Loucy (cell line): ENCODE results near the gene STT3A.

Experiments used
- H2AFZ ChIP-seq: fragments of 200-600 bp; sonication (generic); 2 replicates; pipeline ENCODE4 v1.6.0; 2016; ENCODE audit warnings: antibody characterized with exemption, mild to moderate bottlenecking, low read length, moderate library complexity
- H3F3A ChIP-seq: fragments of 200-600 bp; 2 replicates; pipeline ENCODE4 v1.6.0; 2016; ENCODE audit warnings: antibody characterized with exemption, low read depth, mild to moderate bottlenecking
- H3K27me3 ChIP-seq: fragments of 200-600 bp; sonication (generic); 2 replicates; pipeline ENCODE4 v1.6.1; 2014; ENCODE audit warnings: low read length, mild to moderate bottlenecking; ENCODE audit not compliant: insufficient read depth, poor library complexity, severe bottlenecking
- H3K36me3 ChIP-seq: fragments of 200-600 bp; sonication (generic); 2 replicates; pipeline ENCODE4 v1.6.1; 2016; ENCODE audit warnings: low read length; ENCODE audit not compliant: insufficient read depth
- H3K4me1 ChIP-seq: fragments of 200-600 bp; sonication (generic); 2 replicates; pipeline ENCODE4 v1.5.1; 2014; ENCODE audit warnings: low read length, mild to moderate bottlenecking; ENCODE audit not compliant: insufficient read depth, poor library complexity, severe bottlenecking
- H3K4me2 ChIP-seq: fragments of 200-600 bp; sonication (generic); 2 replicates; pipeline ENCODE4 v1.6.0; 2014; ENCODE audit warnings: antibody characterized with exemption, low read length, low read depth, mild to moderate bottlenecking; ENCODE audit not compliant: poor library complexity, severe bottlenecking
- H3K4me3 ChIP-seq: fragments of 200-600 bp; sonication (generic); 2 replicates; pipeline ENCODE4 v1.5.1; 2014; ENCODE audit warnings: low read length, mild to moderate bottlenecking, mixed read lengths; ENCODE audit not compliant: poor library complexity, severe bottlenecking
- H3K79me2 ChIP-seq: fragments of 200-600 bp; sonication (generic); 2 replicates; pipeline ENCODE4 v1.6.1; 2014; ENCODE audit warnings: low read length; ENCODE audit not compliant: insufficient read depth
- H3K9ac ChIP-seq: fragments of 200-600 bp; sonication (generic); 2 replicates; pipeline ENCODE4 v1.6.0; 2014; ENCODE audit warnings: mild to moderate bottlenecking, low read depth, low read length, moderate library complexity; ENCODE audit not compliant: poor library complexity, severe bottlenecking
- H3K9me2 ChIP-seq: fragments of 200-600 bp; sonication (generic); replicated peaks from 2 replicates; pipeline ENCODE4 v1.6.1; 2016; ENCODE audit warnings: low read depth, low read length, mixed read lengths
- H3K9me3 ChIP-seq: fragments of 200-600 bp; sonication (generic); 2 replicates; pipeline ENCODE4 v1.6.1; 2014; ENCODE audit warnings: mild to moderate bottlenecking, antibody characterized with exemption, low read length, low read depth; ENCODE audit not compliant: insufficient read depth
- H4K20me1 ChIP-seq: fragments of 200-600 bp; sonication (generic); 2 replicates; pipeline ENCODE4 v1.6.0; 2014; ENCODE audit warnings: antibody characterized with exemption, low read length, mild to moderate bottlenecking; ENCODE audit not compliant: insufficient read depth, poor library complexity, severe bottlenecking
- EZH2phosphoT487 ChIP-seq: fragments of 200-600 bp; IDR thresholded peaks from 2 replicates; pipeline ENCODE4 v1.6.1; 2018; ENCODE audit warnings: antibody characterized with exemption, mild to moderate bottlenecking, moderate library complexity, borderline replicate concordance
- TF ChIP-seq, protein P1 (sequence below): fragments of 200-600 bp; sonication (generic); conservative IDR thresholded peaks from 2 replicates; pipeline ENCODE4 v1.5.1; 2014; ENCODE audit warnings: mild to moderate bottlenecking, antibody characterized with exemption, low read length

The STT3A gene

DNA sequence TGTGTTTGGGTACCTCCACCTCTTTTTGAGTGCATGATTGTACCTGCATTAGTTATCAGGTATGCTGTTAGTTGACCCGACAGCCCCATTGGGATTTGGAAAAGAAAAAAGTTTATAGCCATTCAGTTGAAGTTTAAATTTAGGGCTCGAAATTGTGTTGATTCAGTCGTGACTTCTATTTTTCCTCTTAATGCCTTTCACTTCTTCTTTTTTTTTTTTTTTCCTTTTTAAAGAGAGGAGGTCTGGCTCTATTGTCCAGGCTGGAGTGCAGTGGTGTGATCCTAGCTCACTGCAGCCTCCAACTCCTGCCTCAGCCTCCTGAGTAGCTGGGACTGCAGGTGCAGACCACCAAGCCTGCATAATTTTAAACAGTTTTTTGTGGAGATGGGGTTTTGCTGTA lies 2.3 kb downstream of the STT3A start:
- Histone ChIP-seq H3K4me2 (peak overlapping the region; percentile 88), H3K9me2 (no peaks in the 10 kb centered on the region), H3K4me3 (peak overlapping the region; percentile 96), H3K9me3 (no peaks in the 10 kb centered on the region), H4K20me1 (peaks cover 34% of the 10 kb centered on the region), H3K36me3 (peaks cover 14% of the 10 kb centered on the region; the same call in 1 of the 2 replicates), H3F3A (no peaks in the 10 kb centered on the region), H3K4me1 (peaks cover 30% of the 10 kb centered on the region), H3K9ac (peak overlapping the region; percentile 89), H3K27me3 (no peaks in the 10 kb centered on the region), H3K79me2 (peaks cover 75% of the 10 kb centered on the region), H2AFZ (no peak overlapping the region)
- TF ChIP-seq EZH2phosphoT487: no peak
- TF ChIP-seq, protein P1, sequence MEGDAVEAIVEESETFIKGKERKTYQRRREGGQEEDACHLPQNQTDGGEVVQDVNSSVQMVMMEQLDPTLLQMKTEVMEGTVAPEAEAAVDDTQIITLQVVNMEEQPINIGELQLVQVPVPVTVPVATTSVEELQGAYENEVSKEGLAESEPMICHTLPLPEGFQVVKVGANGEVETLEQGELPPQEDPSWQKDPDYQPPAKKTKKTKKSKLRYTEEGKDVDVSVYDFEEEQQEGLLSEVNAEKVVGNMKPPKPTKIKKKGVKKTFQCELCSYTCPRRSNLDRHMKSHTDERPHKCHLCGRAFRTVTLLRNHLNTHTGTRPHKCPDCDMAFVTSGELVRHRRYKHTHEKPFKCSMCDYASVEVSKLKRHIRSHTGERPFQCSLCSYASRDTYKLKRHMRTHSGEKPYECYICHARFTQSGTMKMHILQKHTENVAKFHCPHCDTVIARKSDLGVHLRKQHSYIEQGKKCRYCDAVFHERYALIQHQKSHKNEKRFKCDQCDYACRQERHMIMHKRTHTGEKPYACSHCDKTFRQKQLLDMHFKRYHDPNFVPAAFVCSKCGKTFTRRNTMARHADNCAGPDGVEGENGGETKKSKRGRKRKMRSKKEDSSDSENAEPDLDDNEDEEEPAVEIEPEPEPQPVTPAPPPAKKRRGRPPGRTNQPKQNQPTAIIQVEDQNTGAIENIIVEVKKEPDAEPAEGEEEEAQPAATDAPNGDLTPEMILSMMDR: no peak

DNA sequence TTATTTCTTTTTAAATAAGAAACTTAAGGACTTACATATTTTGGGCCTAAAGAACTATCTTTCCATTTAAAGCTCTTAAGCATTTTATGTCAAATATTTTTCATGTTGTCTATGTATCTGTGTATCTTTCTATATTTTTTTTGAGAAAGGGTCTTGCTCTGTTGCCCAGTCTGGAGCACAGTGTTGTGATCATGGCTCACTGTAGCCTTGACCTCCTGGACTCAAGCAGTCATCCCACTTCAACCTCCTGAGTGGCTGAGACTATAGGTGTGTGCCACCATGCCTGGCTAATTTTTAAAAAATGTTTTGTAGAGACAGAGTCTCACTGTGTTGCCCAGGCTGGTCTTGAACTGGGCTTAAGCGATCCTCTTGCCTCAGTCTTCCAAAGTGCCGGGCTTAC lies 8.0 kb downstream of the STT3A start:
- Histone ChIP-seq H2AFZ (no peak overlapping the region), H3K4me3 (no peak overlapping the region), H3F3A (no peaks in the 10 kb centered on the region), H4K20me1 (peaks cover 13% of the 10 kb centered on the region), H3K4me2 (no peak overlapping the region), H3K27me3 (no peaks in the 10 kb centered on the region), H3K79me2 (peaks cover 34% of the 10 kb centered on the region), H3K36me3 (peaks cover 65% of the 10 kb centered on the region), H3K9ac (no peak overlapping the region), H3K9me3 (no peaks in the 10 kb centered on the region), H3K9me2 (no peaks in the 10 kb centered on the region), H3K4me1 (peaks cover 6% of the 10 kb centered on the region)
- no peak for TF ChIP-seq EZH2phosphoT487
- TF ChIP-seq, protein P1: no peak

DNA sequence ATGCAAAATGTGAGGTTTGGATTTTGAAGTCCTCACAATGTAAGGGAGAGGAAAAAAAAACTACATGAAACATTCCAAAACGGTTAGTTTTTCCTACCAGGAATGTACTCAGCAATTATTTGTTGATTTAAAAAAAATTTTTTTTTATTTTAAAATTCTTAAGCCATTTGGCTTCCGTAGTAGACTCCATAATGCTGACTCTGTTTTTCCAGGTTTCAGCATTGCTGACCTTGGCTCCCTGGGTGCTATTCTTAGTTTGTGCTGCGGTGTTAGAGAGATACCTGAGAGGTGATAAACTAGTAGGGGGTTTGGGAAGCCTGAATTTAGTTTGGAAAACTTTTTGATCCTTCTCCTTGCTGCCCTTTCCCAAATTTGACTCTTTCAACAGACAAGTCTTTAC lies 10.6 kb downstream of the STT3A start:
- H2AFZ ChIP-seq: no peak overlapping the region
- no peak overlapping the region for H3K9ac ChIP-seq
- TF ChIP-seq, protein P1: no peak
- no peak for TF ChIP-seq EZH2phosphoT487
- peaks cover 85% of the 10 kb centered on the region for H3K36me3 ChIP-seq
- H3K9me3 ChIP-seq: no peaks in the 10 kb centered on the region
- H3K79me2 ChIP-seq: peaks cover 9% of the 10 kb centered on the region; the same call in 1 of the 2 replicates
- H4K20me1 ChIP-seq: peaks cover 7% of the 10 kb centered on the region
- H3K9me2 ChIP-seq: no peaks in the 10 kb centered on the region
- H3K27me3 ChIP-seq: no peaks in the 10 kb centered on the region
- H3K4me3 ChIP-seq: no peak overlapping the region
- H3K4me1 ChIP-seq: no peaks in the 10 kb centered on the region
- H3K4me2 ChIP-seq: no peak overlapping the region
- H3F3A ChIP-seq: no peaks in the 10 kb centered on the region
